ENCODE results near the gene TLCD3B.

Gene TLCD3B

GRCh38 chr16:30004811-30005242 lies 26.2 kb downstream of the TLCD3B start:
- no peak for DNase-seq (ENCODE audit: low read depth)

GRCh38 chr16:30004424-30004776 lies 26.7 kb downstream of the TLCD3B start:
- no peak for DNase-seq (ENCODE audit: low read depth)

DNA sequence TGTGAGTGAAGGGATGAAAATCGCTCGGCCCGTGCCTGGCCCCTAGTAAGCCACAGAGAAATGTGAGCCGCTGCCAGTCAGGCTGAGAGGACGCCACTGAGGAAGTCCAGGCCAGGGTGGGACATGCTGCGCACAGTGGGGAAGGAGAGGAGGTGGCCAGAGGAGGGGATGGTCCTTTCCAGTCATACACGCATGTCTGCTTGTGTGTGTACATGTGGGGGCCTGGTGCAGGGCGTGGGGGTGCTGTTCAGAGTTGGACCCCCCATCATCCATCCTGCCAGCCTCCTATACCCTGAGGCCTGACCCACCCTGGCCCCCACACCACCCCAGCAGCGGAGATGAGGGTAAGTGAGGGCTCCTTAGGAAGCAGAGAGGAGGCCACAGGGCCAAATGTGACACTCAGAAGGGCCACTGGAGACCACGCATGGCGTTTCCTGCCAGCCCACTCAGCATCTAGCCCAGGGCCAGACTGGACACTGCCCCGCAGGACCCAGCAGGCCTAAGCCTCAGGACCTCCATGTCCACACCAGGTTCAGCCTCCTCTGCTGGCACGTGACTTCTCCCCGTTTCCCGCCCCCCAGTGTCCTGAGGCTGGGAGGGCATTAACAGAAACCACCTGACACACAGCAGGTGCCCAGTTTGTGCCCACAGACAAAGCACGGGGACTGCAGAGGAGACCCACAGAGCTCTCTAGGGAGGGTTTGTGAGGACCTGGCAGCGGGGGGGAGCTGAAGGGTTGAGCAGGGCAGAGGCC lies 27.2 kb downstream of the TLCD3B start:
- DNase-seq (ENCODE audit: low read depth), result no peak

GRCh38 chr16:30002614-30003346 lies 28.3 kb downstream of the TLCD3B start:
- DNase-seq (ENCODE audit: low read depth), result no peak

- DNase-seq (ENCODE audit: low read depth), result no peak
Measured at GRCh38 chr16:30000735-30001631, 30.1 kb downstream of the TLCD3B start.

DNA sequence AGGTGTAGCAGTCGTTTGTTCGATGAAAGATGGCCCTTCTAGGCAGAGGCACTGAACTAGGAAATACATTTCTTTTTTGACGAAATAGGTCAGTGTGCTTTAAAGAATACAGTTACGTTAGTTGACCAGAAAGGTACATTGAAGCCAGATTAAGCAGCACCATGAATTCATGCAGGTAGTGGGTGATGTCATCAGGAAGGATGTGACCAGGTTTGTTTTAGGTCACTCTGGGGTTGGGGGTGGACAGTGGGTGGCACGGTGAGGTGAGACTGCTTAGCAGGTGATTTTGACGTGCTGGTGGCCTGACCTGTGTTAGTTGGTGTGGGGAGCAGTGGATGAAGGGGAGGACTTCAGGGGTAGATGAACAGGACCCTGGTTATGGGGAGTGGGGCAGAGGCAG lies 31.5 kb downstream of the TLCD3B start:
- no peak for DNase-seq (ENCODE audit: low read depth)

DNA sequence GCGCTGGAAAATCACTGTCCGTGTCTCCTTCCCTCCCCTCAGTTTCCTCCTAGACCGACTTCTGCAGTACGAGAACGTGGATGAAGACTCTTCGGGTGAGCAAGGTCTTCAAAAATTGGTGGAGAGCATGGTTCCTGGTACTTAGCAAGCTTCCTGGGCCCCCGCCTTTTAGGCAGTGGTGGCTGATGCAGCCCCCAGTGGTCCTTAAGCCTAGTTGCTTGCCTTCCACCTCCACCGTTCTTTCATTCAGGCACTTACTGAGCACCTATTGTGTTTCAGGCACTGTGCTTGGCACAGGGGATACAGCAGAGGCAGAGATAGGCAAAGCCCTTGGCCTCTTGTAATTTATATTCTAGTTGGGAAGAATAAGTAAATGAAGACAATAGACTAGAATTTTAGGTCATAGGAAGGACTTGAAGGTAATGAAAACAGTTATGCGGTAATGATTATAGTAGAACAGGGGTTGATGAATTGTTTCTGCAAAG lies 34.3 kb downstream of the TLCD3B start:
- DNase-seq (ENCODE audit: low read depth), result no peak

- DNase-seq (ENCODE audit: low read depth), result peak; percentile 99
Measured at GRCh38 chr16:29995911-29996765, 34.9 kb downstream of the TLCD3B start, which contains the start of gene INO80E. Gene INO80E, plus strand, starts transcription at chr16:29996241. Its CDS starts 70 bp downstream, at chr16:29996311.

- peak; percentile 77 for DNase-seq (ENCODE audit: low read depth)
Measured at GRCh38 chr16:29995324-29995910, 35.7 kb downstream of the TLCD3B start, which contains the start of gene HIRIP3. Gene HIRIP3, minus strand, starts transcription at chr16:29995617. Its CDS starts 12 bp downstream, at chr16:29995605.

- DNase-seq (ENCODE audit: low read depth), result peak; percentile 48
Measured at GRCh38 chr16:29994600-29995323, 36.3 kb downstream of the TLCD3B start.

- DNase-seq (ENCODE audit: low read depth), result no peak
Measured at GRCh38 chr16:29993903-29994599, 37.0 kb downstream of the TLCD3B start.

DNA sequence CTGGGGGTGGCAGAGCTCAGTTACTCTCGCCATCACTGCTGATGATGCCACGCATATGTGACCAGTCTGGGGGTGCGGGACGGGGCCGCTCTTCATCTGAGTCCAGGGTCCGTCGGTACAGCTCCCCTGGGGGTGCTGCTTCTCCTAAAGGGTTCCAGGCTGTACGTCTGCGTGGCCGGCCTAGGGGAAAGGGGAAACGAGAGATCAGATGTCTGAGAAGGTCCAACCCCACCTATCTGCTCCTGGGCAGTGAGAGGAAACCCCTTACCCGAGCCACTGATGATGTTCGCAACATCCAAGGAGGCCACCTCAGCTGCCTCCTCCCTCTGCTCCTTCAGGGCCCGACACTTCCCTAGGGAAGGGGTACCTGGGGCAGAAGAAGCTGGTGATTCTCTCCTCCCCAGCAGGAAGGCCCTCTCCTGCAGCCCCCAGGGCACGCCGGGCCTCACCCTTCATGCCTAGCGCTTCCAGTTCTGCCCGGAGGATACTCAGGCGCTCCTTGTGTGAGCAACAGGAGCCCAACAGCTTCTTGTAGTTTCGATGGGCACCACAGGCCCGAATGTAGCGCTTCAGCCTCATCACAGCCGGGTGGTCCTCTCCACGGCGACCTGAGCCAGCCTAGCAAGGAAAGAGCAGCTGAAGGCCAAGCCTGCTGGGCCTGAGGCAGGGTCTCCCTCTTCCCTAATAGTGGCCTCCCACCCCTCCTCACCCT lies 37.7 kb downstream of the TLCD3B start:
- DNase-seq (ENCODE audit: low read depth), result no peak

- DNase-seq (ENCODE audit: low read depth), result no peak
Measured at GRCh38 chr16:29992344-29992967, 38.6 kb downstream of the TLCD3B start.

DNA sequence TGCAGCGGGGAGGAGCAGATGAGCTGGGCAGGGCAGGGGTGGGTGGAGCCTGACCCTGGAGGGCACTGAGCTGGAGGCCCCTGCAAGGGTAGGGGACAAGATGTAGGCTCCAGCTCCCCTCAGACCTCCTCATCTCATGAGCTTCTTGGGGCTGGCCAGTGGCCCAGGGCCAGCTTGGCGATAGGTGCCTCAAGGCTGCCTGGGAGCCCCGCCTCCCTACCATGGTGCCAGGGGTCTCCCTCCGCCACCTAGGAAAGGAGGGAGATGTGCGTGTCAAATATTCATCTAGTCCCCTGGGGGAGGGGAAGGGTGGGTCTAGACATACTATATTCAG lies 39.5 kb downstream of the TLCD3B start:
- DNase-seq (ENCODE audit: low read depth), result no peak

DNA sequence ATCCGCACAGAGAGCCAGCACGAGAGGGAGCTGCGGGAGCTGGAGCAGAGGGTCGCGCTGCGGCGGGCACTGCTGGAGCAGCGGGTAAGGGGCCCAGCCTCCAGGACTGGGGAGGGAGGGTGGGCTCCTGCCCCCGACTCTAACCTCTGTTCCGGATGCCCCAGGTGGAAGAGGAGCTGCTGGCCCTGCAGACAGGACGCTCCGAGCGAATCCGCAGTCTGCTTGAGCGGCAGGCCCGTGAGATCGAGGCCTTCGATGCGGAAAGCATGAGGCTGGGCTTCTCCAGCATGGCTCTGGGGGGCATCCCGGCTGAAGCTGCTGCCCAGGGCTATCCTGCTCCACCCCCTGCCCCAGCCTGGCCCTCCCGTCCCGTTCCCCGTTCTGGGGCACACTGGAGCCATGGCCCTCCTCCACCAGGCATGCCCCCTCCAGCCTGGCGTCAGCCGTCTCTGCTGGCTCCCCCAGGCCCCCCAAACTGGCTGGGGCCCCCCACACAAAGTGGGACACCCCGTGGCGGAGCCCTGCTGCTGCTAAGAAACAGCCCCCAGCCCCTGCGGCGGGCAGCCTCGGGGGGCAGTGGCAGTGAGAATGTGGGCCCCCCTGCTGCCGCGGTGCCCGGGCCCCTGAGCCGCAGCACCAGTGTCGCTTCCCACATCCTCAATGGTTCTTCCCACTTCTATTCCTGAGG lies 40.0 kb downstream of the TLCD3B start:
- no peak for DNase-seq (ENCODE audit: low read depth)

DNA sequence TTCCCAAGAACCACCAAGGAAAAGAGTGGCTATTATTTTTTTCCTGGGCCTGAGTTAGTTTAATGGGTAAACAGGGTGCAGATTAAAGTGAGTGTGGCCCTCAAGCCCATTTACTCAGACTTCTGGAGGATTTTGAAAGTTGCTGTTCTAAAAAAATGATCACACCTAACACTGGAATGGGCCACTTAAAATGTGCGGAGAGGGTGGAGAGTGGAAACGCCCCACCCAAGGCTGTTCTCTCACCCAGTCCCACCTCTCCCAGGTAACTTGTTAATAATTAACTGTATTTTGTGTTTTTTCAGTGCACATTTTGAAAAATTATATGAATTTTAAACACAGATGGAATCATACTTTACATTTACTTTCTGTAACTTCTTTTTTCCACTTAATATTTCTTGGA lies 41.0 kb downstream of the TLCD3B start:
- no peak for DNase-seq (ENCODE audit: low read depth)

DNA sequence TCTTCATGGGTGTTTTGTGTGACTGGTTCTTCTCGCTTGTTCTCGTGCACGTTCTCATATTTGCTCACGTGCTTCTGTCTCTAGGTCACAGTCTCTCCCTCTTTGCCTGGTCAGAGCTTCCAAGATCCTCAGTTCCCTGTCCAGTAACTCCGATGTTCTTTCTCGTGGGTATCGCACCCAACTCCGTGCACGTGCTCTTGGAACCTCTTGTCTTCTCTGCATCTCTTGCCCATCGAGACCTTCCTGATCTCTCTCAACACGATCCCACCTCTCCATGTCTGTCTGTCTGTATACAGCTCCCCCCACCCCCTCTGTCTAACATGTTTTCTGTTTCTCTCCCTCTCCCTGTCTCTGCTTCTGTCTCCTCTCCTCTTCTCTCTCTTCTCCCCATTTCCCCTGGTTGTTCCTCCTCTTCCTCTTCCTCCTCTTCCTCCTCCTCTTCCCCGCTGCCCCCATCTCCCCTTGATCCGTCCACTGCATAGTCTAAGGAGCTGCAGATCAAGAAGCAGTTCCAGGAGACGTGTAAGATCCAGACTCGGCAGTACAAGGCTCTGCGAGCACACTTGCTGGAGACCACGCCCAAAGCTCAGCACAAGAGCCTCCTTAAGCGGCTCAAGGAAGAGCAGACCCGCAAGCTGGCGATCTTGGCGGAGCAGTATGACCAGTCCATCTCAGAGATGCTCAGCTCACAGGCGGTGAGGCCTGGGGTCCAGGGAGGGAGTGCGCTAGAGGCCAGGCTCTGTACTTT lies 41.8 kb downstream of the TLCD3B start:
- no peak for DNase-seq (ENCODE audit: low read depth)

Data from stimulated activated CD8-positive, alpha-beta memory T cell treated with anti-CD3 and anti-CD28 coated beads, Interleukin-12 subunit alpha, Interleukin-12 subunit beta, amount 100 ng/mL, for 4 hours (primary cell).